WI38 (cell line): ENCODE measurements around the gene GATB.

Experiments
- H3K4me3 ChIP-seq: 2 replicates; pipeline ENCODE4 v1.5.1; 2011; ENCODE audit warnings: low read depth, mild to moderate bottlenecking, control low read depth, low read length
- TF ChIP-seq, protein P1 (sequence below): IDR thresholded peaks from 2 replicates; pipeline ENCODE4 v1.5.1; 2012; ENCODE audit warnings: low read depth, mild to moderate bottlenecking, control low read depth, low read length

Gene GATB

DNA sequence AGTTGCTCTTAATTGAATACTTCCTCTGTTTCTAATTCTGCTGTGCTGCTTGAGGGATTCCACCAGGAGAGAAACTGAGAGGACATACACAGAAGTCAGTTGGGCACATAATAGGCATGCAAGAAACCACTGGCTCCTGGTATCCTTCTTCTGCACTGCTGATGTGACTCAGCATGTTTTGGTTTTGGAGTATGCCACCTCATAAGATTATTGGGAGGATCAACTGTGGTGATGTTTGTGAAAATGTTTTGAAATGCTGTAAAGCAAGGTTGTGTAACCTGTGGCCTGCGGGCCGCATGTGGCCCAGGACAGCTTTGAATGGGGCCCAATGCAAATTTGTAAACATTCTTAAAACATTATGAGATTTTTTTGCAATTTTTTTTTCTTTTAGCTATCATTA is 119.6 kb downstream of the GATB start:
- TF ChIP-seq, protein P1, sequence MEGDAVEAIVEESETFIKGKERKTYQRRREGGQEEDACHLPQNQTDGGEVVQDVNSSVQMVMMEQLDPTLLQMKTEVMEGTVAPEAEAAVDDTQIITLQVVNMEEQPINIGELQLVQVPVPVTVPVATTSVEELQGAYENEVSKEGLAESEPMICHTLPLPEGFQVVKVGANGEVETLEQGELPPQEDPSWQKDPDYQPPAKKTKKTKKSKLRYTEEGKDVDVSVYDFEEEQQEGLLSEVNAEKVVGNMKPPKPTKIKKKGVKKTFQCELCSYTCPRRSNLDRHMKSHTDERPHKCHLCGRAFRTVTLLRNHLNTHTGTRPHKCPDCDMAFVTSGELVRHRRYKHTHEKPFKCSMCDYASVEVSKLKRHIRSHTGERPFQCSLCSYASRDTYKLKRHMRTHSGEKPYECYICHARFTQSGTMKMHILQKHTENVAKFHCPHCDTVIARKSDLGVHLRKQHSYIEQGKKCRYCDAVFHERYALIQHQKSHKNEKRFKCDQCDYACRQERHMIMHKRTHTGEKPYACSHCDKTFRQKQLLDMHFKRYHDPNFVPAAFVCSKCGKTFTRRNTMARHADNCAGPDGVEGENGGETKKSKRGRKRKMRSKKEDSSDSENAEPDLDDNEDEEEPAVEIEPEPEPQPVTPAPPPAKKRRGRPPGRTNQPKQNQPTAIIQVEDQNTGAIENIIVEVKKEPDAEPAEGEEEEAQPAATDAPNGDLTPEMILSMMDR: no peak
- H3K4me3 ChIP-seq: no peak overlapping the region

DNA sequence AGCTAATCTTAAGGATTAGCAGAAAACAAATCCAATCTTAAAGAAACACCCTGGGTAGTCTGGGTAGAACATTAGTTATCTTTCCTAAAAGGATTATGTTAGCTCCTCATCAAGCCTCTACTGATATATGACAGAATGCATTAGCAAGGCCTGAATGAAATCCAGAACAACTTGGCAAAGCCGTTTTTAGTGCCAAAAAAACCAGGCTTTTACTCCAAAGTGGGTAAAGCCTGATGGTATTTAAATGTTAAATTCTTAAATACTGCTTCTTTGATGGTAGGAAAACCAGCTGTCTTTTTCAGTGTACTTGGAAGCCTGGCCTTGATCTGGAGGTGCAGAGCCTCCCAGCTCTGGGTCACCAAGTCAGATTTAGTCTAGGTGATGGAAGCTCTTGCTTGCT is 120.4 kb downstream of the GATB start:
- no peak overlapping the region for H3K4me3 ChIP-seq
- TF ChIP-seq, protein P1: no peak

DNA sequence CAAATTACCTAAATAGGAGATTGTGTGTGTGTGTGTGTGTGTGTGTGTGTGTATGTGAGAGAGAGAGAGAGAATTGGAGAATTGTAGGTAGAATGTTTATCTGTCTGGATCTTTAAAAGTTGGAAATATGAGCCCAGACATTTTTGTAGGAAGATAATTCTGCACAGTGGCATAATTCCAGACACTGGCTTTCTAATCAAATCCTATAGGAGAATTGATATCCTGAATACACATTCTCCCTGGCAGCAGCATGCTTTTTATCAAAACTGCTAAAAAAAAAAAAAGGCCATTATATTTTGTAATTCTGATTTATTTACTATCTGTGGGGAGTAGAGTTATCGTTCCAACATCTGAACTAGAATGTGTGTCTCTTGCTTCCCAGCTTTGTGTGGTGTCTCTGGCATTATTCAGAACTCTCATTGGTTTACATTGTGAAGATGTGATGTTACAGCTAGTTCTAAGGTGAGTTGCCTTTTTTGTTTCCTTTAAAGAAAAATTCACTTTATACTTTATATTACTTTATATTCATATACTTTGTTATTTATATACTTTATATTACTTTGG is 122.4 kb downstream of the GATB start:
- TF ChIP-seq, protein P1: no peak
- no peak overlapping the region for H3K4me3 ChIP-seq

DNA sequence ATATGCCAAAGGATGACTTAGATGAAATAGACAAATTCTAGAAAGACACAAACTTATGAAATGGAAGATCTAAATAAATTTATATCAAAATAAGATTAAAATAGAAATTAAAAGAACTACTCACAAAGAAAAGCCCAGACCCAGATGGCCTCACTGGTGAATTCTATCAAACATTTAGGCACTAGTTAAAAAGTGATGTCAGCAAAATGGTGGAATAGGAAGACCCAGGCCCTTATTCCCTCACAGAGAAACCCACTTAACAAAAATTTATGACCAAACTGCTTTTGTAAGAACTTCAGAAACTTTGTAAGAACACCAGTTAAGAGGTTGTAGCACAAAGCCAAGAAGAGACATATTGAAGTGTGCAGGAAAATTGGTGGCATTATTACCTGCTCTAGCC is 129.5 kb downstream of the GATB start:
- H3K4me3 ChIP-seq: no peak overlapping the region
- TF ChIP-seq, protein P1: no peak

DNA sequence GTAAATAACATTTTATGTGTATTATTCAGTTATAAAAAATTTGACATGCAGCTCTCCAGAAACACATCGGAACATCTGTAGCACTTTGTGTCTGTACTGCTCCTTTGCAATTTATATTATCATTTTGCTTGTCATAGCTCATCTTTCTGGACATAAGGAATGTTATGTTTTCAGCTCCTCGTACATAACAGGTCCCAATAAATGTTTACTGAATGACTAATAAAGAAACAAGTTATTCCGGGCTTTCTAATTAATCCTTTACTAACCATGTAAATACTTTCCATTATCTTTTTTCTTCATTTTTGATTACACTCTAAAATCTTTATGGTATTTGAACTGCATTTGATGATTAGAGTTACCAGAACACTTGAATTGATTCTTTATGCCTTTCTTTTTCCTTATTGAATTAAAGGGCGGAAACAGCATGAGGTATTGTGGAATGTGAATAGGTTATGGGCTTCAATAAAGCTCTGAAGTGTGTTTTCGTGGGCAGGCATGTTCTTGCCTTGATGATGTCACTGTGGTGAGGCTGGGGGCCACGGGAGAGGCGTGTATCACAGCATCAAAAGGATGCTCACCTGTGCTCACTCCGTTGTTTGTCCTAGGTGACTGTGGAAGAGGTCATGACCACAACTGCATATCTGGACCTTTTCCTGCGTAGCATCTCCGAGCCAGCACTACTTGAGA is 131.6 kb downstream of the GATB start:
- no peak overlapping the region for H3K4me3 ChIP-seq
- TF ChIP-seq, protein P1: no peak

DNA sequence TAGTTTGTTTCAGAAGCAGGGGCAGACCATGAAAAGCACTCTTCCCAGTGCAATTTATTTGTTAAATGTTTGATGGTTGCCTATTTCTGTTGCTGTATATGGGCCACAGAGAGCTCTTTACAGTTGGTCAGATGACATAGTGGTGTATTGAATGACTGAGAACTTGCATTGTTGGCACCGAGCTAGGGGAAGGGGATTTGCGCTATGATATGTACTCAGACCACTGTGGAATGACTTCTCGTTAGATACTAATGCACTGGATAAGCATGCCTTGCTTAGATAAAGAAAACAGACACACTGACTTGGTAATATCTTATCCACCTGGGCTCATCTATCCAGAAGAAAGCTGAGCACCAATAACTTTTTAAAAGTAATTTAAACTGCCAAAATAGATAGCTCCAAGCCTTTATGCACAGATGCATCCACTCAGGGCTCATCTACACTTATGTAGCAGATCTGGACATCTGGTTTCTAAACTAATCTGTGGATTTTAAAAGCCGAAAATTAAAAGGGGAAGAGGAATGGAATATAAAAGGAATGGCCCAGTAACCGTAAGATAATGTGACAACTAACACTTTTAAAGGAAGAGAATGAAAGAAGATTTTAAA is 132.7 kb downstream of the GATB start:
- no peak overlapping the region for H3K4me3 ChIP-seq
- TF ChIP-seq, protein P1: no peak

DNA sequence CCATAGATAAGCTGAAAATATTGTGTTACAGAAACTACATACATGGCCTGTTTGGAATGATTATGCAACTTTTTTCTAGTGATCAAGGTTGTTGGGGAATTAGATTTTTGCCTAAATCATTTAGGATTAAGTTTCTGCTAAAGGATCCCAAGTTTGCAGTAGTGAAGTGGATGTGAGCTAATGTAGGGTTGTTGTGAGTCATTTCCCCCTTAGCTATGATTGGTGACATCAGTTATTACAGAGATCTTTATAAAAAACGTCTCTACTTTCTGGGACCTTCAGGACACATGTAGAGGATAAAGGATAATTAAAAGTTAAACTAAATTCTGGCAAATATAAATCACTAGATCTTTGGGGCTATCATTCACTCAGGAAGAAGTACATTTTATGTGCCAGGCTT is 133.3 kb downstream of the GATB start:
- no peak overlapping the region for H3K4me3 ChIP-seq
- TF ChIP-seq, protein P1: no peak
